ENCODE data around the gene RAB19. TPM values are rescaled to one million over a fixed set of nuclear protein-coding genes. Genes with fewer than 3 reads are reported as not detected.
"Not testable (repeated sequence)": the region's sequence is repeated elsewhere in the genome, so short reads cannot be mapped to it uniquely, and the experiment has no call there.

RAB19 gene
- total RNA-seq, 1 donor from 2014 or later, result not detected

GRCh38 chr7:140397784-140398750, 5.8 kb upstream of the RAB19 start, which contains the start of gene SLC37A3:
TSS of gene SLC37A3 (minus strand) at chr7:140398530. CDS start at chr7:140382526, 16,004 bp downstream.
- DNase-seq (ENCODE audit: low spot score), result peak; percentile 92
- intact Hi-C loops (cut with DNase I), result no loop called here

GRCh38 chr7:140398821-140399220, 5.0 kb upstream of the RAB19 start:
- ATAC-seq, result no peak

More at GRCh38 chr7:140397784-140398750, 5.8 kb upstream of the RAB19 start, which contains the start of gene SLC37A3:
- ATAC-seq, result peak; percentile 97

GRCh38 chr7:140400381-140400780, 3.5 kb upstream of the RAB19 start:
- DNase-seq (ENCODE audit: low spot score) (no peak), ATAC-seq (no peak)
- intact Hi-C loops (cut with DNase I), result no loop called here

More at GRCh38 chr7:140398821-140399220, 5.0 kb upstream of the RAB19 start:
- DNase-seq (ENCODE audit: low spot score), result no peak
- intact Hi-C loops (cut with DNase I), result no loop called here

- ATAC-seq (no peak), DNase-seq (ENCODE audit: low spot score) (no peak)
- intact Hi-C loops (cut with DNase I), result no loop called here
Observed at GRCh38 chr7:140402178-140402835, 1.6 kb upstream of the RAB19 start.

GRCh38 chr7:140404565-140405065, 757 bp downstream of the RAB19 start:
- intact Hi-C loops (cut with DNase I), result no loop called here
- DNase-seq (ENCODE audit: low spot score), result no peak
- no peak for ATAC-seq

- ATAC-seq (no peak), DNase-seq (ENCODE audit: low spot score) (no peak)
- intact Hi-C loops (cut with DNase I), result no loop called here
Observed at GRCh38 chr7:140415361-140415760, 11.5 kb downstream of the RAB19 start.

- ATAC-seq; intact Hi-C loops (cut with DNase I); DNase-seq (ENCODE audit: low spot score): not testable (repeated sequence)
Observed at GRCh38 chr7:140415816-140416215, 12.0 kb downstream of the RAB19 start.

GRCh38 chr7:140416560-140416959, 12.7 kb downstream of the RAB19 start:
- DNase-seq (ENCODE audit: low spot score) (no peak), ATAC-seq (no peak)
- intact Hi-C loops (cut with DNase I), result no loop called here

- DNase-seq (ENCODE audit: low spot score) (no peak), ATAC-seq (no peak)
- intact Hi-C loops (cut with DNase I), result no loop called here
Observed at GRCh38 chr7:140417456-140418155, 13.7 kb downstream of the RAB19 start.

- DNase-seq (ENCODE audit: low spot score); ATAC-seq; intact Hi-C loops (cut with DNase I): not testable (repeated sequence)
Observed at GRCh38 chr7:140418156-140418472, 14.3 kb downstream of the RAB19 start.

GRCh38 chr7:140418653-140419052, 14.8 kb downstream of the RAB19 start:
- no peak for DNase-seq (ENCODE audit: low spot score)
- ATAC-seq, result no peak
- intact Hi-C loops (cut with DNase I), result no loop called here

- no peak for DNase-seq (ENCODE audit: low spot score)
- intact Hi-C loops (cut with DNase I), result no loop called here
- no peak for ATAC-seq
Observed at GRCh38 chr7:140421521-140421920, 17.7 kb downstream of the RAB19 start.

- DNase-seq (ENCODE audit: low spot score) (no peak), ATAC-seq (no peak)
- intact Hi-C loops (cut with DNase I), result no loop called here
Observed at GRCh38 chr7:140423501-140423900, 19.6 kb downstream of the RAB19 start.

GRCh38 chr7:140425718-140426117, 21.9 kb downstream of the RAB19 start:
- ATAC-seq, result no peak
- no peak for DNase-seq (ENCODE audit: low spot score)
- intact Hi-C loops (cut with DNase I), result no loop called here

GRCh38 chr7:140426130-140426529, 22.3 kb downstream of the RAB19 start:
- intact Hi-C loops (cut with DNase I), result no loop called here
- DNase-seq (ENCODE audit: low spot score), result no peak
- ATAC-seq, result no peak

GRCh38 chr7:140433396-140433795, 29.5 kb downstream of the RAB19 start:
- ATAC-seq (no peak), DNase-seq (ENCODE audit: low spot score) (no peak)

GRCh38 chr7:140435252-140435895, 31.5 kb downstream of the RAB19 start:
- no peak for DNase-seq (ENCODE audit: low spot score)
- intact Hi-C loops (cut with DNase I), result no loop called here
- no peak for ATAC-seq

More at GRCh38 chr7:140433396-140433795, 29.5 kb downstream of the RAB19 start:
- intact Hi-C loops (cut with DNase I), result no loop called here

GRCh38 chr7:140439359-140439758, 35.5 kb downstream of the RAB19 start:
- DNase-seq (ENCODE audit: low spot score) (no peak), ATAC-seq (no peak)
- intact Hi-C loops (cut with DNase I), result no loop called here

GRCh38 chr7:140440593-140440992, 36.7 kb downstream of the RAB19 start:
- DNase-seq (ENCODE audit: low spot score), result no peak
- intact Hi-C loops (cut with DNase I), result no loop called here
- no peak for ATAC-seq
